Activated CD4-positive, alpha-beta T cell treated with anti-CD3 and anti-CD28 coated beads, Interleukin-2, amount 10 ng/mL, durations not matched to agents 7 days and 5 days (primary cell): Measurements from ENCODE around the gene ELN. TPM values are rescaled to one million over a fixed set of nuclear protein-coding genes. Genes with fewer than 3 reads are reported as not detected.

Experiments used
- CTCF ChIA-PET: fragments of 350-600 bp; sonication (Branson Sonifier 250); formaldehyde crosslinking; loops from one replicate; lab custom pipeline; 2021; ENCODE audit warnings: antibody characterized with exemption; lab: Charles Lee
- POLR2A ChIA-PET: fragments of 350-600 bp; sonication (Branson Sonifier 250); formaldehyde crosslinking; loops from one replicate; lab custom pipeline; 2021; ENCODE audit warnings: antibody characterized with exemption; lab: Charles Lee
- DNase-seq: peaks from one replicate; pipeline ENCODE4 v3.0.0-alpha.2; 2020
- H3K27ac Mint-ChIP-seq: one replicate; pipeline ENCODE4 v1.8.0; 2021; ENCODE audit warnings: mild to moderate bottlenecking, moderate library complexity, mixed read lengths
- H3K27me3 Mint-ChIP-seq: one replicate; pipeline ENCODE4 v1.8.0; 2021; ENCODE audit warnings: mixed read lengths
- H3K36me3 Mint-ChIP-seq: one replicate; pipeline ENCODE4 v1.8.0; 2021; ENCODE audit warnings: low read depth, mixed read lengths
- H3K4me1 Mint-ChIP-seq: one replicate; pipeline ENCODE4 v1.8.0; 2021; ENCODE audit warnings: mixed read lengths
- H3K4me3 Mint-ChIP-seq: one replicate; pipeline ENCODE4 v1.8.0; 2021; ENCODE audit warnings: mild to moderate bottlenecking, moderate library complexity, mixed read lengths
- H3K9me3 Mint-ChIP-seq: one replicate; pipeline ENCODE4 v1.8.0; 2021; ENCODE audit warnings: mixed read lengths
- total RNA-seq, 2 experiments: library from RNA; stranded (reverse); gene quantifications; one replicate each; pipeline ENCODE4 v1.2.3, GENCODE V29; 2021

The ELN gene
- total RNA-seq, 2 experiments from 2014 or later = not detected

DNA sequence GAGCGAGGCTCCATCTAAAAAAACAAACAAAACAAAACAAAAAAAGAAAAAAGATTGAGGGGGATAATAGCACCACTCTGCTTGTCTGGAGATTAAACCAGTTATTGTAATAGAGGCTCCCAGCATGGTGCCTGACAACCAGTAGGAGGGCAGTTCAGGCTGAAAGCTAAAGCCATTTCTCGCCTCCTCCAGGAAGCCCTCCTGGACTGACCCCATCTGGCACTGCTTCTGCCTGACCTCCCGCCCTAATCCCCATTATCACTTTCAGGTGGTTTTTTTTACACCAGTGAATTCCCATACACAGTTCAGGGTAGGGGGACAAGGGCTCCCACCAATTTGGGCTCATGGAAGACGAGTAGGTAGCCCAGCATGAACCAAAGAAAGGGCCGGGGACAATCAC, 8.8 kb upstream of the ELN start:
- ChIA-PET CTCF (interaction anchor here (3.8 kb wide), 1 partner anchor 8 kb away, joined by 18 read pairs; no protein-coding TSS in a partner anchor), POLR2A (no interaction called here)
- peaks cover 2% of the 10 kb centered on the region for H3K27me3 Mint-ChIP-seq
- H3K27ac Mint-ChIP-seq = no peak overlapping the region
- H3K9me3 Mint-ChIP-seq = no peaks in the 10 kb centered on the region
- no peaks in the 10 kb centered on the region for H3K36me3 Mint-ChIP-seq
- no peak overlapping the region for H3K4me3 Mint-ChIP-seq
- H3K4me1 Mint-ChIP-seq = no peaks in the 10 kb centered on the region
- DNase-seq = no peak

DNA sequence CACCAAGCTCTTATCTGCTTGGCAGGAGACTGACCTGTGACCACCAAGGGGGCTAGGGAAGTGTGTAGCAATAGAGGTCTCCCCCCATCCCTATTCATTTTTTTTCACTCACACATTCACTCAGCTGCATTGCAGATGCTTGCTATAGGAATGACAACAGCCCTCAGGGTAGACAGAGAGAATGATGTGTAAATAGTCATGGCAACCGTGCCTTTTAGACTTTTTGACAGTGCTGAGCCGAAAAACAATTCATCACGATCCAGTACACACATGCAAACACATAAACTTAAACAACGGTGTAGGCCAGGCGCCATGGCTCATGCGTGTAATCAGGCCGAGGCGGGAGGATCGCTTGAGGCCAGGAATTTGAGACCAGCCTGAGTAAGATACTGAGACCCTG, 7.6 kb upstream of the ELN start:
- DNase-seq = no peak
- CTCF ChIA-PET = interaction anchor here (0.7 kb wide), 1 partner anchor 76 kb away, joined by 3 read pairs; no protein-coding TSS in a partner anchor
- Mint-ChIP-seq H3K4me3 (no peak overlapping the region), H3K9me3 (no peaks in the 10 kb centered on the region), H3K36me3 (no peaks in the 10 kb centered on the region), H3K4me1 (no peaks in the 10 kb centered on the region), H3K27ac (no peak overlapping the region), H3K27me3 (peaks cover 10% of the 10 kb centered on the region)
- POLR2A ChIA-PET = no interaction called here

DNA sequence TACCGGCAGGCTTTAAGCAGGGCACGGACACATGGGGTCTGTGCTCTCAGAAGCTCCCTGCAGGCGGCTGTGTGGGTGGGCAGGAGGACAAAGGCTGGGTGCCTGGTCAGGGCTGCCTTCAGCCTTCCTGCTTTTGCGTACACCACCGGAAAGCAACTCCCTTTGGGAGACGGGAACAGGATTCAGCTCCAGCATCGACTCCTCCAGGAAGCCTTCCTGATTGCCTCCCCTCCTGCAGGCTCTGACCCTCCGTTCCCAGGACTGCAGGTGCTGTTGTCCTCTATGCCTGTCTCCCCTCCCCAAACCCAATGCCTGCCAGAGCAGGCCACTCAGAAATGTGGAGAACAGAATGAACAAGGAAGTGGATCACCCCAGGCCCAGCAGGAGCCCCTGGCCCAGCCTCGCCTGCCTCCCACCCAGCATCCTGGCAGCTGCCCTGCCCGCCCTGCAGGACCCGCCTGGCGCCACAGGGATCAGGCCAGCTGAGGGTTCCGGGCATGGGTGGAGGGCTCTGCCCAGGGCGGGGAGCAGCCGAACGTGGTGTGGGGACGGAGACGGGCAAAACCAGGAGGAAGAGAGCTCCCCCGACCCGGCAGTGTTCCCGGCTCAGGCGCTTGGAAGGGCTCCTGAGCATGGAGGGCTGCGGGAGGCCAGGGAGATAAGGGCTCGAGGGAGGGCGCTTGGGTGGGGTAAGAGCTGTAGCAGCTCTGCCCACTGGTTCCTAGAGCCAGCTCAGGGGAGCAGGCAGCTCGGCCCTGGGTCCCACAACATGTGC, 6.2 kb upstream of the ELN start:
- ChIA-PET CTCF (interaction anchor here (1.3 kb wide), 1 partner anchor 51 kb away, joined by 3 read pairs; no protein-coding TSS in a partner anchor), POLR2A (no interaction called here)
- Mint-ChIP-seq H3K27ac (no peak overlapping the region), H3K4me1 (no peaks in the 10 kb centered on the region), H3K36me3 (no peaks in the 10 kb centered on the region), H3K4me3 (no peak overlapping the region), H3K9me3 (no peaks in the 10 kb centered on the region), H3K27me3 (peaks cover 21% of the 10 kb centered on the region)
- no peak for DNase-seq

DNA sequence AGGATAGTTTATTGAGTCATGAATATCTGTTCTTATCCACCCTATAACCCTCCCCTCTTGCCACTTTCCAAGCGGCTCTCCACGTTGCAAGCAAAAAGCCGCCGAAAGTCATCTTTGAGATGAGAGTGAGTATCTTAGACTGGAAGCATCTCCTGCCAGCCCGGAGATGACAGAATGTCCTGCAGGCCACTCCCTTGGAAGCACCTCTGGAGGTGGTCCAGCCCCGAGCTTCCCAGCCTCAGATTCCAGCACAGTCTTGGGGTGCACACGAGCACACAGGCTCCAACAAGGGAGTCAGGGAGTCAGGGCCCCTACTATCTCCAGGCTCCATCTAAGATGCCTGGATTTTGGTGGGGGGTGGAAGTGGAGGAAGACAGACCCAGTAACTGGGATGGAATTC, 5.5 kb upstream of the ELN start:
- ChIA-PET POLR2A (no interaction called here), CTCF (interaction anchor here (1.3 kb wide), 1 partner anchor 52 kb away, joined by 3 read pairs; no protein-coding TSS in a partner anchor)
- H3K9me3 Mint-ChIP-seq = no peaks in the 10 kb centered on the region
- DNase-seq = no peak
- H3K4me1 Mint-ChIP-seq = no peaks in the 10 kb centered on the region
- peaks cover 24% of the 10 kb centered on the region for H3K27me3 Mint-ChIP-seq
- H3K4me3 Mint-ChIP-seq = no peak overlapping the region
- H3K36me3 Mint-ChIP-seq = no peaks in the 10 kb centered on the region
- H3K27ac Mint-ChIP-seq = no peak overlapping the region

DNA sequence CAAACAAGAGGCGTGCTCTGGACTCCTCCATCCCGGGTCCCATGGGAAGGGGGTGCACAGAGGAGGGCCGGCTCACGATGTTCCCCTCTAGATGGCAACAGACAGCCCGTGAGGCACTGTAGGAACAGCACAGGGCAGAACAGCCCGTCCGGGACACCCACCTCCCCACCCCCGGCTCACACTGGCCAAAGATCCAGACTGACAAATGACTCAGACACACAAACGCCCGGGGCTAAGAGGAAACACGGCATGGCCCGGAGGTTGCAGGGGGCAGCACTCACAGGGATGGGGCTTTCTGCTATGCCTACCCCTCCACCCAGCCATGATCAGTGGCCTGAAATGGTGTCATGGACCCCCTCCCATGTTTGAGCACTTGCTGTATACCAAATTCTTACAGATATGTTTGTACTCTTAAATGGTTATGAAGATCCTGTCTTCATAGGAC, 4.9 kb upstream of the ELN start:
- no peak overlapping the region for H3K27ac Mint-ChIP-seq
- no peaks in the 10 kb centered on the region for H3K4me1 Mint-ChIP-seq
- peaks cover 23% of the 10 kb centered on the region for H3K27me3 Mint-ChIP-seq
- DNase-seq = no peak
- no peak overlapping the region for H3K4me3 Mint-ChIP-seq
- H3K9me3 Mint-ChIP-seq = no peaks in the 10 kb centered on the region
- H3K36me3 Mint-ChIP-seq = no peaks in the 10 kb centered on the region
- CTCF ChIA-PET = interaction anchor here (1.3 kb wide), 1 partner anchor 53 kb away, joined by 3 read pairs; no protein-coding TSS in a partner anchor
- POLR2A ChIA-PET = no interaction called here

DNA sequence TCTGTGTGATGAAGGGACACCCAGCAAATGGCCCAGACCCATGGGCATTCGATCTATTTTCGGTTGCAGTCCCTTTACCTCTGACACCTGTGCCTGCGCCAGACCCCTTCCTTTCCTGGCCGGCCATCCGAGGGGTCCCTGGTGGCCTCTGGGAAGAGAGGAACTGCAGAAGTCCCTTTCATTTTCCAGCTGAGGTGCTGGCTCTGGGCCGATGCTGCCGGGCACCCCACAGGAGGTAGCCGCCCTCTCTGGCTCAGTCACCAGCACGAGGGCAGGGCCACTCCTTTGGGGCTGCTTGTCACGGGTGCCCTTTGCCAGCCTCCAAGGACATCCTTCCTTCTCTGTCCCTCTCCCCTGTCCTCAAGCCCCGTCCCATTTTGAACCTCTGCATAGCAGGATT, 4.2 kb upstream of the ELN start:
- Mint-ChIP-seq H3K4me3 (no peak overlapping the region), H3K36me3 (no peaks in the 10 kb centered on the region), H3K4me1 (no peaks in the 10 kb centered on the region), H3K27ac (no peak overlapping the region), H3K27me3 (peaks cover 26% of the 10 kb centered on the region), H3K9me3 (no peaks in the 10 kb centered on the region)
- ChIA-PET POLR2A (no interaction called here), CTCF (interaction anchor here (1.1 kb wide), 1 partner anchor 33 kb away, joined by 3 read pairs; no protein-coding TSS in a partner anchor)
- DNase-seq = no peak

DNA sequence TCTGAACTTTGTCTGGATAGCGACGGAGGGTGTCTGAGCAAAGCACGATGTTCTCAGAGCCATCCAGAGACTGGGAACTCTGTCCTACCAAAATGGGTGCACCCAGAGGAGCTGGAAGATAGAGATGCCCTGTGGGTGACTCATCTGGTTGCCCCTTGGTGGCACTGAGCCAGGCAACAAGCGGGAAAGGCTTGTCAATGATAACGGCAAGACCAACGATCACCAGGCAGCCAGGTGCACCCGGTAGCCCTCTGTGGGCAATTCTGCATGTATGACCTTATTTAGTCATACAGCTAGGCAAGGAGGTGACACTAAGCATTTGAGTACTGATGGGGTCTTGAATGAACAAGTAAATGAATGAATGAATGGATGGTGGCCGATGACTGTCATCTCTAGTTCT, 2.8 kb upstream of the ELN start:
- ChIA-PET CTCF (interaction anchor here (1.0 to 2.2 kb wide), 3 partner anchors 11 to 159 kb away, joined by 4 to 6 read pairs (median 5); no protein-coding TSS in a partner anchor), POLR2A (no interaction called here)
- no peak for DNase-seq
- Mint-ChIP-seq H3K27me3 (peaks cover 37% of the 10 kb centered on the region), H3K36me3 (no peaks in the 10 kb centered on the region), H3K4me3 (no peak overlapping the region), H3K9me3 (no peaks in the 10 kb centered on the region), H3K27ac (no peak overlapping the region), H3K4me1 (no peaks in the 10 kb centered on the region)

DNA sequence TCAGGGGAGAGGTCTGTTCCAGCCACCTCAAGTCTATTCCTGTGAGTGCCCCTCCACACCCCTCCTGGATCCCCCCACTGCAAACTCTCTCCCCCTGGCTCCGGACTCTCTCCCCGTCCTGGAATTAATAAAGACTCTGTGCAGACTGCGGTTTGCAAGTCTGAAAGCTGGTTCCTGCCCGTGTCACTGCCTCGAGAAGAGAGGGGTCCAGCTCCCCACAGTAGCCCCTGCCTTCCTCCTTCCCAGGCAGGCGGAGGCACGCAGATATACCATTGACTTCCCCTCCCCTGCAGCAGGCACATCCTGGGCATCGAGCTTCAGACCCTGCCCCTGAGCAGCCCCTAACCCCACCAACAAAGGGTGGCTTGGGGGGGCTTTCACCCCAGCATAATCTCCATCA, 2.2 kb upstream of the ELN start:
- Mint-ChIP-seq H3K4me3 (no peak overlapping the region), H3K36me3 (no peaks in the 10 kb centered on the region), H3K27ac (no peak overlapping the region), H3K27me3 (peaks cover 39% of the 10 kb centered on the region), H3K4me1 (no peaks in the 10 kb centered on the region), H3K9me3 (no peaks in the 10 kb centered on the region)
- POLR2A ChIA-PET = no interaction called here
- no peak for DNase-seq
- CTCF ChIA-PET = interaction anchor here (0.5 to 2.2 kb wide), 8 partner anchors 9 to 199 kb away, joined by 3 to 18 read pairs (median 5); no protein-coding TSS in a partner anchor

DNA sequence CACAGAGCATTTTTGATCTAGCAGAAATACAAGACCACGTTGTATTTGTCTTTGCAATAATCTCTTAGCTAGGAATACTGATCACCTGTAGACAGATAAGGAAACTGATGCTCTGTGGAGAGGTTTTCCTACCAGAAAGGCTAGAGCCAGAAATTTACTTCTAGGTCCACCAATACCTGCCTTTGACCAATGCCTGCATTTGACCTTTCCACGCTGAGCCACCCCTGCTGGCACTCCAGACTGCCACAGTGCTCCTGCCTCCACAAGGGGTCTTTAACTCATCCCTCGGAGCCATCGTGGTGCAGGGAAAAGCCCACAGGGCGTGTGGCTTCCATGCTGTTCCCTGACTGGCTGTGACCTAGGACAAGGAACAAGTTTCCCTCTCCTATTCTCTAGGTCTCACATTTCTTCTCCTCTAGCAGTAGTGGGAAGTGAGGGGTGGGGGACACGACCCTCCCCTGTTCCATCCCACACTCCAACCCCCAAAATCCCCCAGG, 1.5 kb upstream of the ELN start:
- Mint-ChIP-seq H3K36me3 (no peaks in the 10 kb centered on the region), H3K4me3 (no peak overlapping the region), H3K4me1 (no peaks in the 10 kb centered on the region), H3K9me3 (no peaks in the 10 kb centered on the region), H3K27ac (no peak overlapping the region), H3K27me3 (peaks cover 46% of the 10 kb centered on the region)
- no peak for DNase-seq
- ChIA-PET POLR2A (no interaction called here), CTCF (interaction anchor here (0.5 to 2.2 kb wide), 14 partner anchors 8 to 204 kb away, joined by 3 to 18 read pairs (median 4); no protein-coding TSS in a partner anchor)

DNA sequence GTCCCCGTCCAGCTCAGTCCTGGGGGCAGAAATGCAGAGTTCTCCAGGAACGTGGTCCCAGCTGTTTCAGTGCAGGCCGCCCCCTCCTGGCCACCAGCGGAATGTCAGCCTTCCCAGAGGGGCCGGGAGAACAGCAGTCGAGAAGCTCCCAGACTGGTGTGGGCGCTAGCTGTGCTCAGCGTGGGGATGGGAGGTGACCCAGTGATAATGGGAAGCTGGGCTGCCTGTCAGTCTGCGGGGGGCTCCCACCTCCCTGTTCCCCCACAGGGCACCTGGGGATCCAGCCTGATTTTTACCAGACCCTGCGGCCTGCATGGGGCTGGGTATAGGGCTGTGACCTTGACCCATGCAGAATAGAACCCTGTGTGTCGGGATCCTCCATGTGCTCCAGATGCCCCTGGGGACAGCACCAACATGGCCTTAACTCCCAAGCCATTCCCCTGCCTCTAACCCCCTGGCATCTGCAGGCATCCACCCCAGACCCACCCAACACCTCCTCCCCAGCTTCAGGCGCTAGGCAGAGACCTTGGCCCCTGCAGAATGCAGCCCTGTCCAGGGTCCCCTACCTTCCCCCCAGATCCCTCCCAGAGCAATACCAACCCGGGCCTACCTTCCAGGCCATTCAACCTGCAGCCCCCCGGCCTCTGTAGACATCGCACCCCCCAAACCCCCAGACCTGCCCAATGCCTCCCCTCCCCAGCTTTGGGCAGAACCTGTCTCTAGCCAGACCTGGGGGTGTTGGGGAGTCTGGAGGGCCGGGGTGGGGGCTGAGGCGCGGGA, 880 bp upstream of the ELN start:
- Mint-ChIP-seq H3K4me3 (no peak overlapping the region), H3K27me3 (peaks cover 49% of the 10 kb centered on the region), H3K9me3 (no peaks in the 10 kb centered on the region), H3K27ac (no peak overlapping the region), H3K4me1 (no peaks in the 10 kb centered on the region), H3K36me3 (no peaks in the 10 kb centered on the region)
- POLR2A ChIA-PET = no interaction called here
- CTCF ChIA-PET = interaction anchor here (0.6 to 2.2 kb wide), 13 partner anchors 7 to 382 kb away, joined by 3 to 18 read pairs (median 5); no protein-coding TSS in a partner anchor
- DNase-seq = peak; percentile 60

DNA sequence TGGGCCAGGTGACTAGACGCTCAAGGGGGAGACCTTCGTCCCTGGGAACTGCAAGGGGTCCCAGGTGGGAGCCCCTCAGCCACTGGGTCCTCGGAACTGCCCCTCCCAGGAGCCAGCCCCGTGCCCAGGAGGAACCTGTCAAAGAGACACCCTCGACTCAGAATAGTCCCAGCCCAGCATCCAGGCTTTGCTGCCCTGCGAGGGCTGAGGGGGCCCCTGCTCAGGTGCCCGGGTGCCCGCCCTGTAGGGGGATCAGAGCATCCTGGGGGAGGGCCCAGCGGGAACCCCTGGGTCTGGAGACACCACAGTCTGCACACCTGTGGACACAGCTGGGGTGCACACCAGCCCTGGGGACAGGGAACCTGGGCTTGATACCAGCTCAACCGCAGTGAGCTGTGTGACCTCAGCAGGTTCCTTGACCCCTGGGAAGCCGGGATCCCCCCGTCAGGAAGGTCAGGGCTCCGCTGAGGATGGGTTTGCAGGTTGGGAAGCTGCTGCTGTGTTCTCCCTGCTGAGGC, 407 bp downstream of the ELN start:
- no peak overlapping the region for H3K4me3 Mint-ChIP-seq
- ChIA-PET CTCF (no interaction called here), POLR2A (no interaction called here)
- peaks cover 49% of the 10 kb centered on the region for H3K27me3 Mint-ChIP-seq
- no peaks in the 10 kb centered on the region for H3K9me3 Mint-ChIP-seq
- no peaks in the 10 kb centered on the region for H3K4me1 Mint-ChIP-seq
- no peak for DNase-seq
- H3K27ac Mint-ChIP-seq = no peak overlapping the region
- H3K36me3 Mint-ChIP-seq = no peaks in the 10 kb centered on the region

DNA sequence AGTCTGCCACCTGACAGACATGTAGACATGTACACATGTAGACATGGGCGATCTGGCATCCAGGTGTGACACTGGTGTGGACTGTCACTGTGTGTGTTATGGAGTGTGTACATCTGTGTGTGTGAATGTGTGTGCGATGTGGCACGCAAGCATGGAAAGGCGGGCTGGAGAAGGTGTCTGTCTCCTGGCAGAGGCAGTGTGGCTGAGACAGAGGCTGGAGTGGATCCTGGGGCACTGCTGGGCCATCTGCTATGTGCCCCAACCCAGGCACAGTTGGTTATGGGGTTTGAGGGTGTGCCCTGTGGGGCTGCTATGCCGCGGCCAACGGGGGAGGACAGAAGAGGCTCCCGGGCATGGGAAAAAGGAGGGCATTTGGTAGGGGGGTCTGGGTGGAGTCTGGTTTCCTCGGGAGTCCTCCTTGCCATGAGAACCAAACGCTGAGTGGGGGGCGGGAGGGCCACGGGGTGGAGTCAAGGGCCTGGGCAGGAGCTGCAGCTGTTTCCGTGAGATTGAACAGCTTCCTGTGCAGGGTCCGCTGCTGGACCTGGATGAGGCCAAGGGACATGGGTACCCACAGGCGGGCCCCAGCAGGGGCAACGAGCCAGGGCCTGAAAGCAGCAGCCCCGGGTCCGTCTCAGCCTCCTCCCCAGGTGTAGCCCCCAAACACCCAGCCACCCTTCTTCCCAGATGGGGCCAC, 1.3 kb downstream of the ELN start:
- H3K27me3 Mint-ChIP-seq = peaks cover 49% of the 10 kb centered on the region
- no peak for DNase-seq
- ChIA-PET POLR2A (no interaction called here), CTCF (interaction anchor here (0.7 kb wide), 1 partner anchor 9 kb away, joined by 3 read pairs; no protein-coding TSS in a partner anchor)
- no peak overlapping the region for H3K27ac Mint-ChIP-seq
- H3K9me3 Mint-ChIP-seq = no peaks in the 10 kb centered on the region
- H3K4me1 Mint-ChIP-seq = no peaks in the 10 kb centered on the region
- H3K36me3 Mint-ChIP-seq = no peaks in the 10 kb centered on the region
- H3K4me3 Mint-ChIP-seq = no peak overlapping the region
